HG03066 (cell line): ENCODE results near the gene SMURF2.
A peak's percentile ranks its signal among the peaks of the same experiment; 100 is the strongest.

Experiments used
- ATAC-seq: cut with Tn5 transposase; IDR thresholded peaks from one replicate; pipeline ENCODE4 v1.9.1; 2021; ENCODE audit warnings: low read depth; ENCODE audit not compliant: unreplicated experiment

Gene SMURF2

DNA sequence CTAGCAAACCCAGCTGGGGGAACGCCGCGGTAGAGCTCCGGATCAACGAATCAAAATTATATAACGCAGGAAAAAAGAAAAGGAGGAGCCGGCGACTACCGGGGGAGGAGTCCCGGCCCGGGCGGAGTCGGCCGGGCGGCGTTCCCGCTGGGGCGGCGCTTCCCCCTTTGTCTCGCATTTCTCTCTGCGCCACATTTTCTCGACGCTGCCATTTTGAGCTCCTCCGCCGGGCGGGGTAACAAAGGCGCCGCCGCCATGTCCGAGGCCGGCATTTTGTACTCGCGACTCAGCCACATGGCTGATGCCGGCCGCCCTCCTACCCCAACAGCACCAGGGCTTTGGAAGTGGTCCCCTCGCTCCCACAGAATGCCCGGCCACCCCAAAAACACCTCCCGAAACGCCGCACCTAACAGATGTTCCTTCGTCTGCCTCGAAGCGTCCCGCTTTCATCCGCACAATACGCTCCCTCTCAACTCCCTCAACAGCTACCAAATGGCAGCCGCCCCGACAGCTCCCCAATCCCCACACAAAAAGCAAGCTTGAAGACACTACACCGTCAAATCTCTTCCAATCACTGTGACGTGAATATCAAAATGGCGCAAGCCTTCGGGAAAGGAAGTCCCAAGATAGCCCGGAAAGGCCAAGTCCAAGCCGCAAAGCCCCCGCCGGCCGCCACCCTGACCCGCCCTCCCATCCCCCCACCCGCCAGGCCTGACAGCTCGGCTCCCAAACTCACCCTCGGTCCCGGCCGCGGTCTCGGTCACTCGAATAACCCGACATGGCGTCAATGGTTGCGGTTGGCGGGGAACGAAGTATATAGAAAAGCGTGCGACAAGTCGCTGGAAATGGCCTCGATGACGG is 156.5 kb downstream of the SMURF2 start:
- peak; percentile 27 for ATAC-seq

DNA sequence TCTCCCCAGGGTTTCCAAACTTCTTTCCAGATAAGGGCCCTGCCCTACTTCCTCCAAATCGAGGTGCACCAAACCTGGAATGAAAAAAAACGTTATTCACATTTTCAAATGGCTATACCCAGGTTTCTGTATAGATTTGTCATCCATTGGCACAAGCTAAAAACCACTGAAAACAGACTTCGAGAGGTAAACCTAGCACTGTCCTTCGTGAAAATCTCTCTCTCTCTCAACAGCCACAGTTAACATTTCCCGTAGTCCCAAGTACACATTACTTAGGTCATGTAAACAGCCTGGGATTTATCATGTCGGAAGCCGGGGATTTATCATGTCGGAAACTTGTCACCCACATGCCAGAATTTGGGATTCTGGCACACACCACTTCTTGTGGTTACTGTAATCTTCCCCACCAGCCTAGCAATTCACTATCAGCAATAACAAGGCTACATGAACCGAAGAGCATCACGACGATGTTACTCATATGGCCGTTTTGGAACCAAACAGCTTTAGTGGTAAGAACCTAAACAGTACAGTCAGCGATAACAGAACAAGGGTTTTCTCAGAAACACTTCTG is 157.3 kb downstream of the SMURF2 start:
- no peak for ATAC-seq

DNA sequence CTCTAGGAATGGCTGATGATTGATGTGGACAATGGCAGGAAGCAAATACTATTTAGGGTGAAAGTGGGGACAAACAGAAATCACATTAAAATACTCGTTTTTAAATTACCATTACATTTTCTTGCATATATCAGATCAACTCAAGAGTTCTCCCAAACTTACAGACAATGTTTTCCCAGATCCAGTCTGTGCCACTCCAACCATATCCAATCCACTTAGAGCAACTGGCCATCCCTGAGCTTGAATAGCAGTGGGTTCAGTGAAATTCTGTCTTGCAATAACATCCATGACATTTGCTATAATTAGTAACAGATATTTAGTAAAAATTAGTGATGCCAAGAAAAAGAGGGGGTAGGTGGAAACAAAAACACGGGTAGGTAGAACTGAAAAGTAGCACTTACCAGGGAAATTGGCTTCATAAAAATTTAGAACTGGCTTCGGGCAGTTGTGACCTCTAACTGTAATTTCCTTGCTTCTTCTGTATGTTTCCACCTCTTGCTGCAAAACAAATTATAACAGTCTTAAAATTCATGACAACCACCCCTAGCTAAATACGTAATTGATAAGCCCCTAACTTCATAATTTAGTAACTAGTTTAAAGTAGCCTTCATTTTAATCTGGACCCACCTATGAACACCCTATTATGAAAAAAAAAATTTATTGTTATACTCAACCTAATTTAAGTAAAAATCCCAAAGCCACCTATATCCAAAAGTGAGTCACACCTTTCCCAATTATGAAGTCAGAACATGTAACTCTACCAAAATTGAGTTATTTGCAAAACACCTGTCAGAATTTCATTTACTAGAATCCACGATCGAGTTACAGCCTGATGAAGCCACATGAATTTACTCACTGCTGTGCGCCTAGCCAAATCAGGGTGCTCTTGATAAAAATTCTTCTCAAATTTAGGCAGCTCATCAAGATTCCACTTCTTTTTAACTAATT is 158.0 kb downstream of the SMURF2 start:
- no peak for ATAC-seq

GRCh38 chr17:64503341-64503740 is 158.8 kb downstream of the SMURF2 start:
- ATAC-seq: no peak

DNA sequence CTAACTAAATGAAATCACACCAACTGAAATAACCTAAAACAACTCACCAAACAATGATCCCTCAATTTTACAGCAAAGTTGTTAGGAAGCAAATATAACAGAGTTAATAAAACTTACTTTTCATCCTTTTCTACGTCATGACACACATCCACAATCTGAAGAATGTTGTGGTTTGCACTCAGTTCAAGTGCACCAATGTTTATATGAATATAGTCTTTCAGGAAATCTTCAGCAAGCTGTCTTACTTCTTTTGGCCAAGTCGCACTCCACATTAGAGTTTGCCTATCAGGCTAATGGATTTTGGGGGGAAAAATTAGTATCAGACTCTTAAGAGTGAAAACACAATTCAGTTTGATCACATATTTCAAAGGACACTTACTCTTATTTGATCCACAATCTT is 159.3 kb downstream of the SMURF2 start:
- ATAC-seq: no peak

- no peak for ATAC-seq
Observed at GRCh38 chr17:64502021-64502420, 160.1 kb downstream of the SMURF2 start.

DNA sequence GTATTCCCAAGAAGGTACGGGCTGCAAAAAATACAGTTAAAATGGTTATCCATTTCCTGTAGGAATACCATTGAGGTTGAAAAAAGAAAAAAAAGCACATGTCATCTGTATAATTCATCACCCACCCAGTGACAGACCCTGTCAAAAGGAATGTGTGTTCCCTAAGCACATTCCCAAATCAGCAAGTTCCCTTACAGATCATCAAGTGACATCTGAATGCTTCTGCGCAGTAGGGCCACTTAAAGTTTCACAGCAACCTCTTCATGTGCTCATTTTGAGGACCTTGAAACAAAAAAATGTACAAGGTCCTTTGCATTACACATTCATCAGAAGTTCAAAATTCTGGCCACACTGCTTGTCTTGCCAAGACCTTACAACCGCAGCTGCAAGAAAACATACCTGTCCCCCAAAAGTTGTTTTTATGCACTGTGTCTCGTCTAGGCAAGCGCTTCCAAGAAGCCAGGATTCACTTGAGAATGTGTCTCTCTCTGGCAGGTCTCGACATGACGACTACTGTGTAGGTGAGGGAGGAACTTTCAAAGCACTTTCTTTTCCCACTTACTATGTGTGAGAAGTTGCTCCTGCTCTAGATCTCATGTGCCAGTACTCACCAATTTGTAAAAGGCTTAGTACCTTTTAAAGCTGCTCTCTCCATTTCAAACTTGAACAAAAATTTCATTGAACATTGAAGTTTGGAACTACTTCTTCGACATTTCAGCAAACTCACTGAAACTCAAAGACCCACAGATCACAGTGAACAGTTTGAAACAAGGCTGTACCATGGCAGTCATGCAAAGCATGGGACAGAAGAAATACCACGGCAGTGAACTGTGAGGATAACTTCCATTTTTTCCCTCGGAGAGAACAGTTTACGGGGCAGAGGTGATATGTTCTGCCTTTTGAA is 161.0 kb downstream of the SMURF2 start:
- ATAC-seq: no peak

DNA sequence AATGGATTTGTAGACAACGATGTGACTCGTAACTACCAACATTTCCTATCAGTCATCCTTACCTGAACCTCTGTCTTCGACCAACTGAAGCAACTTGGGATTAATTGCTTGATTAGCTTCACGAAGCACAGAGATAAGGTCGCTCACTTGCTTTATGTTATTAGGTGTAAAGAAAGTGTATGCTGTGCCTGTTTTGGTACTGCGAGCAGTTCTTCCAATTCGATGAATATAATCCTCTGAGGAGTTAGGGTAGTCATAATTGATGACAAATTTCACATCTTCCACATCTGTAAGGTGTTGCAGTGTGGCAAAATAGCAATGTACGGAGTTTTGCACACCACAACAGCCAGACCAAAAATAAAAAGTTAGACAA is 161.6 kb downstream of the SMURF2 start:
- no peak for ATAC-seq

- no peak for ATAC-seq
Observed at GRCh38 chr17:64499805-64500486, 162.2 kb downstream of the SMURF2 start.

DNA sequence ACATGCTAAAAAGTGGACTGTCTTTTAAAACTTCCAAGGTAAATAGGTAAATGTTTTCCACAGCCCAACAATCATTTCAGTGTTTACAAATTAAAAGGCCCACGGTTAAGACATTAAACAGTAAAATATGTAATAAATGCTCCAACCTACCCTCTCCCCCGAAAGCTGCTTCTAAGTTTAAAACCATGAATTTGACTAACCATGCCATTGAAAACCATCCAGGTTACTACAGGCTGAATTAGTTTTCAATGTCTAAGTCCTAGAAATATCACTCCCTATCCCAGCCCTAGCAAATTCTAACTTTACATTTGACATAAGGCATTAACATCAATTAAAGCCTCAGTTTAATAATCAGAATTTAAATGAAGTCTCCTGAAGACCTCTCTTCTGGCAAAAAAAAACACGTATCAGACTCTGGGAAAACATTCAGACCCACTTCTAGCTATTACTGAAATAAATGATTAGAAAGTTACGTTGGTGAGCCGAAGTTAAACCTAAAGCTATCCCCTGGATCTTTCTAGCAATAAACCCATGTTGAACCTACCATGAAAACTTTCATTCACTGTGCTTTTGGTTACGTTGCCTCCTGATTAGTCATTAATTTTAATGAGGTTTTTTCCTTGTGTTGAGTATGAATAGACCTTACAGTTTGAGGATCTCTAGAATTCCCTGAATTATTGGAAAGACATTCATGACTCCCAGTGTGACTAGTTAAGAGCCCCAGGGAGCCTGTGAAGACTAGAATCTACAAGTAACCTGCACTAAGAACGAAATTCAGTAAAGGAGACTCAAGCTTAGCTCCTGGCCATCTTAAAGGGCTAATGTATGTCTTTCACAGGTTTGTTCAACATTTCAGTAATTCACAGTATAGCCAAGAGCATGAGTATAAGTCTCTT is 163.6 kb downstream of the SMURF2 start:
- ATAC-seq: no peak

- no peak for ATAC-seq
Observed at GRCh38 chr17:64497565-64498035, 164.5 kb downstream of the SMURF2 start.

- ATAC-seq: peak; percentile 79
Observed at GRCh38 chr17:64496786-64497564, 165.1 kb downstream of the SMURF2 start, which contains the start of gene POLG2. Gene POLG2 (minus strand): TSS chr17:64497054. CDS start chr17:64496968, 86 bp downstream.

GRCh38 chr17:64496348-64496785 is 165.7 kb downstream of the SMURF2 start:
- no peak for ATAC-seq
